CD4-positive, CD25-positive, alpha-beta regulatory T cell (primary cell): ENCODE results near the gene PKHD1. TPM values are rescaled to one million over a fixed set of nuclear protein-coding genes. Genes with fewer than 3 reads are reported as not detected.

ENCODE experiments used
- ATAC-seq, 2 donors: fragments of 150-1000 bp; cut with Tn5 transposase; one replicate each; pipeline ENCODE4 v1.10.0; 2021; ENCODE audit warnings: low read depth in 2 of 2, moderate number of reproducible peaks in 2 of 2, moderate library complexity in 1 of 2
- DNase-seq, 3 donors: peaks; one replicate each; pipeline versions ENCODE4 v3.0.0 to v3.0.0-alpha.2; 2012 to 2022; ENCODE audit warnings: mixed read lengths in 1 of 3
- H3K27ac ChIP-seq: one replicate; pipeline ENCODE4 v1.7.0; 2013; ENCODE audit warnings: mild to moderate bottlenecking, low read length; ENCODE audit not compliant: insufficient read depth, poor library complexity, severe bottlenecking
- H3K27me3 ChIP-seq: one replicate; pipeline ENCODE4 v1.7.0; 2013; ENCODE audit warnings: low read length; ENCODE audit not compliant: control insufficient read depth, insufficient read depth
- H3K36me3 ChIP-seq: one replicate; pipeline ENCODE4 v1.7.0; 2013; ENCODE audit warnings: mild to moderate bottlenecking, low read length, moderate library complexity; ENCODE audit not compliant: control insufficient read depth, insufficient read depth
- H3K4me1 ChIP-seq: 2 replicates; pipeline ENCODE4 v1.7.0; 2013; ENCODE audit warnings: mild to moderate bottlenecking, low read length; ENCODE audit not compliant: insufficient read depth, control insufficient read depth, poor library complexity, severe bottlenecking
- H3K4me3 ChIP-seq: one replicate; pipeline ENCODE4 v1.7.0; 2013; ENCODE audit warnings: low read depth, mild to moderate bottlenecking, low read length, moderate library complexity
- H3K9me3 ChIP-seq, 2 experiments: 1 replicate in 1 of 2; 2 replicates in 1 of 2; pipeline ENCODE4 v1.7.0; 2013; ENCODE audit warnings: low read length in 2 of 2, mild to moderate bottlenecking in 1 of 2, moderate library complexity in 1 of 2; ENCODE audit not compliant: control insufficient read depth in 2 of 2
- H3K27ac Mint-ChIP-seq, 3 donors: one replicate each; pipeline ENCODE4 v1.8.0; 2020 to 2022; ENCODE audit warnings: mild to moderate bottlenecking in 3 of 3, mixed read lengths in 3 of 3, moderate library complexity in 2 of 3
- H3K27me3 Mint-ChIP-seq: one replicate; pipeline ENCODE4 v1.8.0; 2022; ENCODE audit warnings: mild to moderate bottlenecking, mixed read lengths
- H3K36me3 Mint-ChIP-seq: one replicate; pipeline ENCODE4 v1.8.0; 2020; ENCODE audit warnings: mixed read lengths
- H3K4me1 Mint-ChIP-seq, 4 donors: one replicate each; pipeline ENCODE4 v1.8.0; 2020 to 2022; ENCODE audit warnings: mixed read lengths in 4 of 4, mild to moderate bottlenecking in 1 of 4
- H3K4me3 Mint-ChIP-seq, 4 donors: one replicate each; pipeline ENCODE4 v1.8.0; 2020 to 2022; ENCODE audit warnings: mild to moderate bottlenecking in 4 of 4, mixed read lengths in 4 of 4, moderate library complexity in 3 of 4
- H3K9me3 Mint-ChIP-seq, 7 donors: one replicate each; pipeline ENCODE4 v1.8.0; 2020 to 2022; ENCODE audit warnings: mixed read lengths in 7 of 7, mild to moderate bottlenecking in 3 of 7, moderate library complexity in 2 of 7
- polyA plus RNA-seq, 4 donors: library from polyadenylated mRNA; unstranded; fragments of 300-500 nt; fragmentation: Illumina TruSeq; gene quantifications; one replicate each; pipeline ENCODE4 v1.2.3, GENCODE V29; 2021
- total RNA-seq: library from RNA; stranded (reverse); gene quantifications from one replicate; pipeline ENCODE4 v1.2.3, GENCODE V29; 2022

Gene PKHD1
- total and polyA plus RNA-seq, 5 donors from 2014 or later: 0.02 TPM; not detected in 4

GRCh38 chr6:51620971-51621370, 466.4 kb downstream of the PKHD1 start:
- Mint-ChIP-seq H3K4me1 (no peaks in the 10 kb centered on the region), H3K27me3 (no peaks in the 10 kb centered on the region), H3K27ac (no peak overlapping the region), H3K9me3 (peaks cover 0 to 3% (median 0%) of the 10 kb centered on the region in 7 donors), H3K4me3 (no peak overlapping the region), H3K36me3 (no peaks in the 10 kb centered on the region)
- Histone ChIP-seq H3K9me3 (no peaks in the 10 kb centered on the region), H3K27ac (no peak overlapping the region), H3K4me3 (no peak overlapping the region), H3K4me1 (no peaks in the 10 kb centered on the region), H3K27me3 (no peaks in the 10 kb centered on the region), H3K36me3 (no peaks in the 10 kb centered on the region)
- DNase-seq (no peak), ATAC-seq (no peak)

- H3K27ac ChIP-seq: no peak overlapping the region
- no peak for DNase-seq
- H3K27me3 ChIP-seq: no peaks in the 10 kb centered on the region
- ATAC-seq: no peak
- Mint-ChIP-seq H3K27me3 (no peaks in the 10 kb centered on the region), H3K27ac (no peak overlapping the region), H3K4me3 (no peak overlapping the region), H3K4me1 (no peaks in the 10 kb centered on the region), H3K36me3 (no peaks in the 10 kb centered on the region), H3K9me3 (peaks cover 0 to 3% (median 0%) of the 10 kb centered on the region in 7 donors)
- H3K4me1 ChIP-seq: no peaks in the 10 kb centered on the region
- no peaks in the 10 kb centered on the region for H3K36me3 ChIP-seq
- no peak overlapping the region for H3K4me3 ChIP-seq
- H3K9me3 ChIP-seq: no peaks in the 10 kb centered on the region
These were observed 468.2 kb downstream of the PKHD1 start for GRCh38 chr6:51619042-51619799.

GRCh38 chr6:51618563-51618962, 468.9 kb downstream of the PKHD1 start:
- ATAC-seq (no peak), DNase-seq (peak in 1 of 3 donors; percentile 2)
- H3K9me3 Mint-ChIP-seq: peaks cover 0 to 3% (median 0%) of the 10 kb centered on the region in 7 donors
- Histone ChIP-seq H3K36me3 (no peaks in the 10 kb centered on the region), H3K27ac (no peak overlapping the region), H3K9me3 (no peaks in the 10 kb centered on the region), H3K27me3 (no peaks in the 10 kb centered on the region), H3K4me1 (no peaks in the 10 kb centered on the region), H3K4me3 (no peak overlapping the region)
- no peaks in the 10 kb centered on the region for H3K27me3 Mint-ChIP-seq
- no peaks in the 10 kb centered on the region for H3K4me1 Mint-ChIP-seq
- H3K4me3 Mint-ChIP-seq: no peak overlapping the region
- no peaks in the 10 kb centered on the region for H3K36me3 Mint-ChIP-seq
- H3K27ac Mint-ChIP-seq: no peak overlapping the region

- Histone ChIP-seq H3K9me3 (no peaks in the 10 kb centered on the region), H3K4me1 (no peaks in the 10 kb centered on the region), H3K36me3 (no peaks in the 10 kb centered on the region), H3K27ac (no peak overlapping the region), H3K27me3 (no peaks in the 10 kb centered on the region), H3K4me3 (no peak overlapping the region)
- DNase-seq (no peak), ATAC-seq (no peak)
- peaks cover 0 to 3% (median 0%) of the 10 kb centered on the region in 7 donors for H3K9me3 Mint-ChIP-seq
- no peak overlapping the region for H3K4me3 Mint-ChIP-seq
- no peaks in the 10 kb centered on the region for H3K4me1 Mint-ChIP-seq
- H3K27ac Mint-ChIP-seq: no peak overlapping the region
- no peaks in the 10 kb centered on the region for H3K36me3 Mint-ChIP-seq
- H3K27me3 Mint-ChIP-seq: no peaks in the 10 kb centered on the region
These were observed 469.7 kb downstream of the PKHD1 start for GRCh38 chr6:51617751-51618150.

- no peak overlapping the region for H3K4me3 ChIP-seq
- no peak overlapping the region for H3K27ac ChIP-seq
- H3K4me3 Mint-ChIP-seq: no peak overlapping the region
- H3K4me1 ChIP-seq: no peaks in the 10 kb centered on the region
- H3K27ac Mint-ChIP-seq: no peak overlapping the region
- no peaks in the 10 kb centered on the region for H3K4me1 Mint-ChIP-seq
- H3K9me3 ChIP-seq: no peaks in the 10 kb centered on the region
- H3K36me3 ChIP-seq: no peaks in the 10 kb centered on the region
- H3K27me3 Mint-ChIP-seq: no peaks in the 10 kb centered on the region
- H3K27me3 ChIP-seq: no peaks in the 10 kb centered on the region
- H3K9me3 Mint-ChIP-seq: peaks cover 0 to 3% (median 0%) of the 10 kb centered on the region in 7 donors
- H3K36me3 Mint-ChIP-seq: no peaks in the 10 kb centered on the region
- no peak for DNase-seq
- ATAC-seq: no peak
These were observed 471.2 kb downstream of the PKHD1 start for GRCh38 chr6:51616243-51616642.

GRCh38 chr6:51614725-51615124, 472.7 kb downstream of the PKHD1 start:
- no peaks in the 10 kb centered on the region for H3K27me3 ChIP-seq
- Mint-ChIP-seq H3K4me3 (no peak overlapping the region), H3K36me3 (no peaks in the 10 kb centered on the region), H3K27me3 (no peaks in the 10 kb centered on the region), H3K9me3 (peaks cover 0 to 3% (median 0%) of the 10 kb centered on the region in 7 donors), H3K4me1 (no peaks in the 10 kb centered on the region), H3K27ac (no peak overlapping the region)
- H3K36me3 ChIP-seq: no peaks in the 10 kb centered on the region
- DNase-seq: no peak
- no peaks in the 10 kb centered on the region for H3K4me1 ChIP-seq
- no peak overlapping the region for H3K4me3 ChIP-seq
- no peaks in the 10 kb centered on the region for H3K9me3 ChIP-seq
- H3K27ac ChIP-seq: no peak overlapping the region
- no peak for ATAC-seq

- H3K4me3 Mint-ChIP-seq: no peak overlapping the region
- H3K27ac ChIP-seq: no peak overlapping the region
- no peaks in the 10 kb centered on the region for H3K9me3 ChIP-seq
- H3K4me1 Mint-ChIP-seq: no peaks in the 10 kb centered on the region
- peaks cover 0 to 6% (median 0%) of the 10 kb centered on the region in 7 donors for H3K9me3 Mint-ChIP-seq
- H3K36me3 Mint-ChIP-seq: no peaks in the 10 kb centered on the region
- ATAC-seq (no peak), DNase-seq (no peak)
- no peak overlapping the region for H3K4me3 ChIP-seq
- H3K4me1 ChIP-seq: no peaks in the 10 kb centered on the region
- no peaks in the 10 kb centered on the region for H3K36me3 ChIP-seq
- no peaks in the 10 kb centered on the region for H3K27me3 Mint-ChIP-seq
- H3K27ac Mint-ChIP-seq: no peak overlapping the region
- H3K27me3 ChIP-seq: no peaks in the 10 kb centered on the region
These were observed 473.9 kb downstream of the PKHD1 start for GRCh38 chr6:51613558-51613957.

GRCh38 chr6:51608932-51609331, 478.5 kb downstream of the PKHD1 start:
- H3K27me3 ChIP-seq: no peaks in the 10 kb centered on the region
- H3K4me3 Mint-ChIP-seq: no peak overlapping the region
- H3K36me3 Mint-ChIP-seq: no peaks in the 10 kb centered on the region
- H3K36me3 ChIP-seq: no peaks in the 10 kb centered on the region
- no peak overlapping the region for H3K4me3 ChIP-seq
- H3K27ac ChIP-seq: no peak overlapping the region
- peaks cover 0 to 6% (median 2%) of the 10 kb centered on the region in 7 donors for H3K9me3 Mint-ChIP-seq
- H3K4me1 Mint-ChIP-seq: no peaks in the 10 kb centered on the region
- DNase-seq (no peak), ATAC-seq (no peak)
- H3K4me1 ChIP-seq: no peaks in the 10 kb centered on the region
- H3K27me3 Mint-ChIP-seq: no peaks in the 10 kb centered on the region
- H3K9me3 ChIP-seq: no peaks in the 10 kb centered on the region
- H3K27ac Mint-ChIP-seq: no peak overlapping the region
